ENCODE measurements around the gene PRKN. TPM values are rescaled to one million over a fixed set of nuclear protein-coding genes. Genes with fewer than 3 reads are reported as not detected.

Gene PRKN
- polyA plus RNA-seq, 1 experiment = 0.71 TPM

- CTCF ChIA-PET = no interaction called here
- Histone ChIP-seq H3K4me3 (ENCODE audit: low read depth, low read length) (no peak overlapping the region), H3K27me3 (ENCODE audit: control insufficient read depth, insufficient read depth, low read length) (no peaks in the 10 kb centered on the region), H3K36me3 (ENCODE audit: control insufficient read depth, insufficient read depth, low read length) (no peaks in the 10 kb centered on the region)
- no peak for TF ChIP-seq CTCF (IDR thresholded peaks at IDR 0.05; ENCODE audit: insufficient read depth, low read depth, low read length)
- no peak for DNase-seq (ENCODE audit: low read depth)
- POLR2A ChIA-PET = no interaction called here
Observed at GRCh38 chr6:162019349-162019748, 708.2 kb downstream of the PRKN start.

GRCh38 chr6:162017536-162017935 is 710.0 kb downstream of the PRKN start:
- Histone ChIP-seq H3K27me3 (ENCODE audit: control insufficient read depth, insufficient read depth, low read length) (no peaks in the 10 kb centered on the region), H3K4me3 (ENCODE audit: low read depth, low read length) (no peak overlapping the region), H3K36me3 (ENCODE audit: control insufficient read depth, insufficient read depth, low read length) (no peaks in the 10 kb centered on the region)
- no peak for DNase-seq (ENCODE audit: low read depth)
- no peak for TF ChIP-seq CTCF (IDR thresholded peaks at IDR 0.05; ENCODE audit: insufficient read depth, low read depth, low read length)
- CTCF ChIA-PET = interaction anchor here (1.6 kb wide), 1 partner anchor 9 kb away, joined by 3 read pairs; no protein-coding TSS in a partner anchor
- POLR2A ChIA-PET = no interaction called here

- DNase-seq (ENCODE audit: low read depth) = no peak
- ChIA-PET POLR2A (no interaction called here), CTCF (no interaction called here)
- no peaks in the 10 kb centered on the region for H3K27me3 ChIP-seq (ENCODE audit: control insufficient read depth, insufficient read depth, low read length)
- H3K36me3 ChIP-seq (ENCODE audit: control insufficient read depth, insufficient read depth, low read length) = no peaks in the 10 kb centered on the region
- H3K4me3 ChIP-seq (ENCODE audit: low read depth, low read length) = no peak overlapping the region
- TF ChIP-seq CTCF (IDR thresholded peaks at IDR 0.05; ENCODE audit: insufficient read depth, low read depth, low read length) = no peak
Observed at GRCh38 chr6:162014069-162014811, 713.3 kb downstream of the PRKN start.

DNA sequence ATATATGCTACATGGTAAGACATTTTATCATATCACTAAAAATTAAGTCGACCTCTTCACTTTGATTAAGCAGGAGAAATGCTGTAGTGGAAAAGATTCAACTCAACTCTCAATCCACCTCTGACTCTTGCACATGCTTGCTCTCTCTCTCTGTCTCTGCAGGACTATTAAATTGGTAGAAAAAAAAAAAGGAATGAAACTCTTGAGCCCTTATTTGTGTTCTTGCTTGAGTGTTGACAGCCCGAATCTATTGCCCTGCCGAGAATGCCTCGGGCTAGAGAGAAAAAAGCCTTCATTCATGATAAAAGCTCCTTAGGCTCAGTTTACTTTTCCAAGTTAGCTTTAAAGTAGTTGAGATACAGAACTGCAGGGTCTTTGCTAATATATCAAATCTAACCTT is 722.2 kb downstream of the PRKN start:
- ChIA-PET CTCF (interaction anchor here (0.7 kb wide), 1 partner anchor 22 kb away, joined by 4 read pairs; no protein-coding TSS in a partner anchor), POLR2A (no interaction called here)
- TF ChIP-seq CTCF (IDR thresholded peaks at IDR 0.05; ENCODE audit: insufficient read depth, low read depth, low read length) = no peak
- no peak for DNase-seq (ENCODE audit: low read depth)
- no peak overlapping the region for H3K4me3 ChIP-seq (ENCODE audit: low read depth, low read length)
- no peaks in the 10 kb centered on the region for H3K27me3 ChIP-seq (ENCODE audit: control insufficient read depth, insufficient read depth, low read length)
- no peaks in the 10 kb centered on the region for H3K36me3 ChIP-seq (ENCODE audit: control insufficient read depth, insufficient read depth, low read length)

- ChIA-PET CTCF (no interaction called here), POLR2A (no interaction called here)
- H3K27me3 ChIP-seq (ENCODE audit: control insufficient read depth, insufficient read depth, low read length) = no peaks in the 10 kb centered on the region
- no peak overlapping the region for H3K4me3 ChIP-seq (ENCODE audit: low read depth, low read length)
- DNase-seq (ENCODE audit: low read depth) = no peak
- no peaks in the 10 kb centered on the region for H3K36me3 ChIP-seq (ENCODE audit: control insufficient read depth, insufficient read depth, low read length)
- no peak for TF ChIP-seq CTCF (IDR thresholded peaks at IDR 0.05; ENCODE audit: insufficient read depth, low read depth, low read length)
Observed at GRCh38 chr6:161996783-161997182, 730.8 kb downstream of the PRKN start.
